IPS-20b (cell line): ENCODE results near the gene C1QTNF5.

Source experiments
- H3K27ac ChIP-seq: one replicate; pipeline ENCODE4 v1.5.1; 2013; ENCODE audit warnings: low read length
- H3K27me3 ChIP-seq: 2 replicates; pipeline ENCODE4 v1.6.1; 2013; ENCODE audit warnings: mild to moderate bottlenecking, low read length, inconsistent platforms; ENCODE audit not compliant: insufficient read depth
- H3K36me3 ChIP-seq: 2 replicates; pipeline ENCODE4 v1.6.1; 2013; ENCODE audit warnings: low read depth, mild to moderate bottlenecking, inconsistent platforms, low read length, moderate library complexity; ENCODE audit not compliant: insufficient read depth
- H3K4me1 ChIP-seq: 2 replicates; pipeline ENCODE4 v1.6.1; 2013; ENCODE audit warnings: mild to moderate bottlenecking, control low read depth, inconsistent platforms, low read length, moderate library complexity; ENCODE audit not compliant: insufficient read depth
- H3K4me3 ChIP-seq: 2 replicates; pipeline ENCODE4 v1.5.1; 2013; ENCODE audit warnings: mild to moderate bottlenecking, low read length, inconsistent platforms
- H3K9ac ChIP-seq: 2 replicates; pipeline ENCODE4 v1.6.1; 2013; ENCODE audit warnings: low read depth, mild to moderate bottlenecking, inconsistent platforms, low read length, moderate library complexity
- H3K9me3 ChIP-seq: 2 replicates; pipeline ENCODE4 v1.6.1; 2013; ENCODE audit warnings: mild to moderate bottlenecking, low read depth, low read length, inconsistent platforms; ENCODE audit not compliant: insufficient read depth

C1QTNF5 gene

GRCh38 chr11:119371067-119371601 is 30.5 kb upstream of the C1QTNF5 start:
- H3K27me3 ChIP-seq: peaks cover 11% of the 10 kb centered on the region
- no peak overlapping the region for H3K27ac ChIP-seq
- no peak overlapping the region for H3K9ac ChIP-seq
- H3K9me3 ChIP-seq: no peaks in the 10 kb centered on the region
- H3K4me1 ChIP-seq: peaks cover 23% of the 10 kb centered on the region; the same call in 1 of the 2 replicates
- no peak overlapping the region for H3K4me3 ChIP-seq
- H3K36me3 ChIP-seq: no peaks in the 10 kb centered on the region

- H3K27me3 ChIP-seq: peaks cover 13% of the 10 kb centered on the region
- H3K36me3 ChIP-seq: no peaks in the 10 kb centered on the region
- no peak overlapping the region for H3K4me3 ChIP-seq
- peaks cover 19% of the 10 kb centered on the region; the same call in 1 of the 2 replicates for H3K4me1 ChIP-seq
- no peaks in the 10 kb centered on the region for H3K9me3 ChIP-seq
- no peak overlapping the region for H3K27ac ChIP-seq
- no peak overlapping the region for H3K9ac ChIP-seq
These were observed 29.9 kb upstream of the C1QTNF5 start for GRCh38 chr11:119370486-119371046.

- Histone ChIP-seq H3K27me3 (peaks cover 25% of the 10 kb centered on the region), H3K4me3 (no peak overlapping the region), H3K4me1 (peaks cover 12% of the 10 kb centered on the region), H3K36me3 (no peaks in the 10 kb centered on the region), H3K9me3 (no peaks in the 10 kb centered on the region), H3K27ac (no peak overlapping the region), H3K9ac (no peak overlapping the region)
These were observed 28.6 kb upstream of the C1QTNF5 start for GRCh38 chr11:119369132-119369925.

GRCh38 chr11:119368121-119369034 is 27.7 kb upstream of the C1QTNF5 start:
- H3K9me3 ChIP-seq: no peaks in the 10 kb centered on the region
- H3K36me3 ChIP-seq: no peaks in the 10 kb centered on the region
- no peak overlapping the region for H3K27ac ChIP-seq
- H3K4me3 ChIP-seq: no peak overlapping the region
- no peak overlapping the region for H3K9ac ChIP-seq
- H3K4me1 ChIP-seq: peaks cover 11% of the 10 kb centered on the region
- peaks cover 33% of the 10 kb centered on the region for H3K27me3 ChIP-seq

GRCh38 chr11:119367661-119368120 is 27.0 kb upstream of the C1QTNF5 start:
- peaks cover 11% of the 10 kb centered on the region for H3K4me1 ChIP-seq
- no peaks in the 10 kb centered on the region for H3K36me3 ChIP-seq
- no peak overlapping the region for H3K4me3 ChIP-seq
- no peak overlapping the region for H3K27ac ChIP-seq
- H3K27me3 ChIP-seq: peaks cover 40% of the 10 kb centered on the region
- no peaks in the 10 kb centered on the region for H3K9me3 ChIP-seq
- no peak overlapping the region for H3K9ac ChIP-seq

- Histone ChIP-seq H3K9ac (no peak overlapping the region), H3K27ac (no peak overlapping the region), H3K4me3 (no peak overlapping the region), H3K36me3 (no peaks in the 10 kb centered on the region), H3K9me3 (no peaks in the 10 kb centered on the region), H3K4me1 (peaks cover 13% of the 10 kb centered on the region), H3K27me3 (peaks cover 47% of the 10 kb centered on the region)
These were observed 26.3 kb upstream of the C1QTNF5 start for GRCh38 chr11:119366690-119367620.

- Histone ChIP-seq H3K27me3 (peaks cover 52% of the 10 kb centered on the region), H3K27ac (no peak overlapping the region), H3K36me3 (no peaks in the 10 kb centered on the region), H3K9ac (no peak overlapping the region), H3K4me1 (peaks cover 23% of the 10 kb centered on the region), H3K4me3 (no peak overlapping the region), H3K9me3 (no peaks in the 10 kb centered on the region)
These were observed 24.4 kb upstream of the C1QTNF5 start for GRCh38 chr11:119365071-119365591.

- H3K36me3 ChIP-seq: peaks cover 6% of the 10 kb centered on the region; the same call in 1 of the 2 replicates
- no peak overlapping the region for H3K9ac ChIP-seq
- H3K9me3 ChIP-seq: no peaks in the 10 kb centered on the region
- peak overlapping the region; percentile 53; the same call in 1 of the 2 replicates for H3K4me3 ChIP-seq
- peaks cover 52% of the 10 kb centered on the region for H3K27me3 ChIP-seq
- H3K4me1 ChIP-seq: peaks cover 23% of the 10 kb centered on the region
- H3K27ac ChIP-seq: no peak overlapping the region
These were observed 23.3 kb upstream of the C1QTNF5 start for GRCh38 chr11:119363851-119364590.

GRCh38 chr11:119363081-119363850 is 22.6 kb upstream of the C1QTNF5 start:
- Histone ChIP-seq H3K4me1 (peaks cover 19% of the 10 kb centered on the region), H3K36me3 (peaks cover 13% of the 10 kb centered on the region; the same call in 1 of the 2 replicates), H3K27ac (no peak overlapping the region)

More at GRCh38 chr11:119363081-119363850, 22.6 kb upstream of the C1QTNF5 start:
- no peaks in the 10 kb centered on the region for H3K9me3 ChIP-seq
- peaks cover 52% of the 10 kb centered on the region for H3K27me3 ChIP-seq
- H3K4me3 ChIP-seq: peak overlapping the region; percentile 53; the same call in 1 of the 2 replicates
- H3K9ac ChIP-seq: no peak overlapping the region
